ENCODE measurements around the gene AIMP1.

Gene AIMP1

DNA sequence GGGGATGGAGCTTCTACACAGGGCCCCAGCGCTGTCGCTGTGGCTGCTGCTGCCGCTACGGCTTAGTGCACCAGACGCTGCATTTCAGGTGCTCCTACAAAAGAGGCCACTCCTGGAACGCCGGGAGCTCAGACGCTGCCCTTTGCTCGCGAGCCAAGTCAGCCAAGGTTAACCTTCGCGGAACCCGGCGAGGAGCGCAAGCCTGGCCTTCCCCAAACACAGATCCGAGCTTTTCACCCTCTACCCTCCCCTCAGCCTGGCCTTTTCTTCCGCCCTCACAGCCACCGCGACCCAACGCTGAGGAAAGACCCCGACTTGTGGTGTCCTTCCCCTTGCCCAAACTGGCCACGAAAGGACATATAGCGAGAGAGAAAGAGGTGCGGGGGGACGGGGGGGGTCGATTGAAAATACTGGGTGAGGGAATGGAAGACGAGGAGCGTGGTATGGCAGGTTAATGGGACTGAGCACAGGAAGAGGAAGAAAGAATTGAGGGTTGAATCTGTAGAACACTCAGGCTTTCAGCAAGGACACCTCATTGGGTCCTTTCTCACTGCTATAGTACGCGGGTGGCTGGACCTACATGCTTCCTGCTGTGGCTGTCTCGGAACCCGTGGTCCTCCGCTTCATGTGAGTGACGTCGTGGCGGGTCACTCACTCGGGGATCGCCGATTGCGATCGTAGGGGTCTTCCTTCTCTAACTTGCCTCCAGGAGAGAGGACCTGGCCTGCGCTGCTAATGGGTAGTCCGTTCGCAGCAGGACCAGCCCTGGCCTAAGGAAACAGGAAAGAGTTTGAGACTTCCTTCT lies at the start of gene AIMP1, which contains the start of gene TBCK:
Gene AIMP1 (plus strand): TSS at position 583 of the 805 bp plus-strand sequence. CDS start 8,460 bp downstream, outside the sequence.
Gene TBCK (minus strand): TSS at position 242 of the 805 bp plus-strand sequence. CDS start 7,249 bp downstream, outside the sequence.
- peak; percentile 89 for DNase-seq

DNA sequence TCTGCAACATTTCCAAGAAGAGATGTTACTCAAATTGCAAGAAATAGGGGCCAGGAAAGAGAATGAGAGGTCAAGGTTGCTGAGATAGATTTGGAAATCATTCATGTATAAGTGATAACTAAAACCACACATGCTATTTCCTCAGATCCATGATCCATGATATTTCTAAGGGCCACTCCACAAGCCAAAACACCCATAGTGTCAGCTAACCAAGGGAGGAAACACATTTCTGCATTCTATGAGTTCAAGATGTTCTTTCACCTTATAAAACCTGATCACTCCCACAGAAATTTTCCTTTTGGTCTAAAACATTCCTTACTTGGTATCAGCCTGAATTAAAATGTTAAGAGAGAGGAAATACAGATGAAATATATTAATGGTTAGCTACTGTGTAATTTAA lies 47.6 kb upstream of the AIMP1 start:
- DNase-seq: no peak

DNA sequence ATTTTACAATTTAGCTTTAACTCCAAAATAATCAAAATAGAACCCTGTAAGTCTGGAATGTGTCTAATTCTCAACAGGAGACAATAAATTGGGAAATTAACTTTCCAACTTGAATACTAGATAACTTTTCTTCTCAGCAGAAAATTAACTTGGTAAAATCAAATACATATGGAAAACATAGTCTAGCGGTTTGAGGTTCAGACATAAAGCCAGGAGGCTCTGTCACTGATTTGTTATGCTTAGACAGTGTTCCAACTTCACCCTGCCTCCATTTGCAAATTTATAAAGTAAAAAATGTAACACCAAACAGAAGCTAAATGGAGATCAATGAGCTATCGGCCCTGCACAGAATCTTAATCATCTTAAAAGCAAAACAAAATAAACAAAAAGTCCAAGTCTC lies 46.6 kb upstream of the AIMP1 start:
- no peak for DNase-seq

DNA sequence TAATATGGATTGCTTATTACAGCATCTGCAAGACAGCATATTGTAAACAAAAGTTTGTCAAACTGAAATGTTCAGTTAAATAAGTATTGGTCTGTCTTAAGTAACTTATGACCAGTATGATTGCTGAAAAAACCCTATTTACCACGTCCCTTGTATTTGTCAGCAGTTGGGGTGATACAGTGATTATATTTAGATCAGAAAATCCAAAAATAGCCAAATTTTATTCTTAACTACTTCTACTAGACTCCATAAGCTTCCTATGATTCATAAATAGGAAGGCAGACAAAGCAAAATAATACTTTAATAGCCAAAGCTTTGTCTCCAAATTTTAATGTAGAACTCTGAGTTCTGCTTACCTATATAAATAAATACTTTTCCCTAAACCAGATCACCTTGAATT lies 45.6 kb upstream of the AIMP1 start:
- no peak for DNase-seq

DNA sequence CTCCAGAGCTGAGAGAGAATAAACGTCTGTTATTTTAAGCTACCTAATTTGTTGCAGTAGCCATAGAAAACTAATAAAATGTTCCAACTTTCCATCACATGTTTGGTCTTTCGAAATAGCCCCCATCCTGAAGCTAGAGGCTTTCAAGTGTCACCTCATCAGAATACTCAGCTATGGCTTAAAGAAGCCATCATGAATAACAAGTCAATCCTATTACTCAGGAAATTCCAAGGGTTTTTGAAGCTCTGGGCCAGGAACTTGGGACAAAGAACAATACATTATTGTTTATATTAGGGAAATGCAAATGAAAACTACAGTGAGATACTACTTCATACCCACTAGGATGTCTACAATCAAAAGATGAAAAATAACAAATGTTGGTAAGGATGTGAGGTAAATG lies 42.5 kb upstream of the AIMP1 start:
- DNase-seq: peak; percentile 45

DNA sequence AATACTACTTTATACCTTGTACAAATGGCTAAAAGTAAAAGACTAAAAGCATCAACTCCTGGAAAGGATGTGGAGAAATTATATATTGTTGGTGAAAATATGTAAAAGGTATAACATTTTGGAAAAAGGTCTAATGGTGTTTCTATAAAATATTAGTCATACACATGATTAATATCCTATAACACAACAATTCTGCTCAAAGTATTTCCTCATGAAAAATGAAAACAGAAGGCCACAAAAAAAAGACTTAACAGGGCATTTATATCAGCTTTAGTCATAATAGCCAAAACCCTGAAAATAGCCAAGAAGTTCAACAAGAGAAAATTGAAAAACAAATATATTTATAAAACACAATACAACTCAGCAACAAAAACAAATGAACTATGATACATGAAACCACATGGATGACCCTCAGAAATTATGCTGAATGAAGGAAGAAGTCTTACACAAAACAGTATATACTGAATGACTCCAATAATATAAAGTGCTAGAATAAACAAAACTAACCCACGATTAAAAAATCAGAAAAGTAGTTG lies 39.1 kb upstream of the AIMP1 start:
- DNase-seq: no peak

DNA sequence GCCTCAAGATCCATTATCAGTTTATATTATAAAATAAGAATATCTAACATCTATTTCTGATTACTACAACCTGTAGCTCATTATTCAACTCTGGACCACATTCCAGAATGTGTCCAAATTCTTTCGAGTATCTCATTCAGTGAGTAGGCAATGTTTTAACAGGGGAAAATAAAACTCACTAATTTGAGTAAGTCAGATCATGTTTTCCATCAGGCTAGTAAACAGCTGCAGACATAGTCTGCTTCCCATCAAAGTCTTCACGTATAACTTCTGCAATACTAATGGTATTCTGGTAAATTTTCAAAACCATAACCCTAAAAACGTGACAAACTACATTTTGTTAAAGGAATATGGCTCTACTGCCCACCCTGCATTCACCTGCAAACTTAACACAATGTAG lies 32.1 kb upstream of the AIMP1 start:
- DNase-seq: no peak

DNA sequence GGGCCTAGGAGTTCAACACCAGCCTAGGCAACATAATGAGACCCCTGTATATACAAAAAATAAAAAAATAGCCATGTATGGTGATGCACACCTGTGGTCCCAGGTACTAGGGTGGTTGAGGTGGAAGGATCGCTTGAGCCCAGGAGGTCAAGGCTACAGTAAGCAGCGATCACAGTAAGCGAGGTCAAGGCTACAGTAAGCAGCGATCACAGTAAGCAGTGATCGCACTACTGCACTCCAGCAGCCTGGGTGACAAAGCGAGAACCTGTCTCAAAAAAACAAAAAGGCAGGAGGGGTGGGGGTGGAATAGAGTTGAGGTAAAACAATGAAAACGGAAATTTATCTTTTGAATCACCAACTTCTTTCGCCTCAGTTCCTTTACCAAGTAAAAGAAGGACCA lies 29.7 kb upstream of the AIMP1 start:
- DNase-seq: no peak

DNA sequence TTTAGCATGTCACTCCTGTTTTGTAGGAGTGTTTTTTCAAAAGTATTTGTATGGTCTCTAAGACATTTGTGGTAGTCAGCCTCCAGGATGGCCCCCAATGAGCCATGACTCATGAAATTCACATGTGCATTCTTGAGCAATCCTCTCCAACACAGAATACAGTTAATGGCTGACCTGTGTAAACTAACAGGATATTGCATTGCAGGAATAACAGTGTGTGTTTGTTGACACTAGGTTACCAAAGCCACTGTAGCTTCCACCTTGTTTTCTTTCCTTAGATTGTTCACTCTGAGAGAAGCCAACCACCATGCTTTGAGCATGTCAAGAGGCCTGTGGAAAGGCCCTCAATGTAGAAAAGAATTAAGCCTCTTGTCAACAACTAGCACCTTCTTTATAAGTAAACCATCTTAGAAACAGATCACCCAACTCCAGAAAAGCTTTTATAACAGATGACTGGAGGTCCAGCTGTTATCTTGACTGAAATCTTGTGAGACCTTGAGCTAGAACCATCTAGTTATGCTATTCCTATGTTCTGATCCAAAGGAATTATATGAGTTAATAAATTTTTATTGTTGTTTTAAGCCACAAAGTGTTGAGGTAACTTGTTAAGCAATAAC lies 28.9 kb upstream of the AIMP1 start:
- peak; percentile 84 for DNase-seq

DNA sequence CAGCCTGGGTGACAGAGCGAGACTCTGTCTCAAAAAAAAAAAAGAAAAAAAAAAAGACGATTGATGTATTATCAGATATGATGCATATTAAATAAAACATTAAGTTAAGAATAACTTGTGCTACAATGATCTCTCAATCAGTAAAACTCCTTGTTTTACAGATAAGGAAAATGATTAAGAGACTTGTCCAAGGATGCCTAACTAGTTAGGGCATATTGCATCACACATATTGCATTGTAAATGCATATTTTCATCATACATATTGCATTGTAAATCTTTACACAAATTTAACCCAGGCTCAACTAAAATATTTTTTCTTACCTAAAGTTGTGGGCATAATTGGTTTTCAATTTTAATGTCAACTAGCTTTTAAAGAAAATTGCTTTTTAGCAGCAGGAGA lies 26.6 kb upstream of the AIMP1 start:
- no peak for DNase-seq

DNA sequence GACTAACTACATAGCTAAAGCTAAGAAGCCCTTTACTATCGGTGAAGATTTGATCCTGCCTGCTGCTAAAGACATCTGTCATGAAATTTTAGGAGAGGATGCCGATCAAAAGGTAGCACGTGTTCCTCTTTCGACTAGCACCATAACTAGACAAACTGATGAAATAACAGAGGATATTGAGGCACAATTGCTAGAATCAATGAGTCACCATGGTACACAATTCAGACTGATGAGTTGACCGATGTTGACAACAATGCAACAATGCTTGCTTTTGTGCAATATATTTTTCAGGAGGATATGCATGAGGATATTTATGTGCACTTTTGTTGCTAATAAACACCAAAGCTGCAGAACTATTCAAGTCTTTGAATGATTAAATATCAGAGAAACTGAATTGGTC lies 24.7 kb upstream of the AIMP1 start:
- DNase-seq: no peak

DNA sequence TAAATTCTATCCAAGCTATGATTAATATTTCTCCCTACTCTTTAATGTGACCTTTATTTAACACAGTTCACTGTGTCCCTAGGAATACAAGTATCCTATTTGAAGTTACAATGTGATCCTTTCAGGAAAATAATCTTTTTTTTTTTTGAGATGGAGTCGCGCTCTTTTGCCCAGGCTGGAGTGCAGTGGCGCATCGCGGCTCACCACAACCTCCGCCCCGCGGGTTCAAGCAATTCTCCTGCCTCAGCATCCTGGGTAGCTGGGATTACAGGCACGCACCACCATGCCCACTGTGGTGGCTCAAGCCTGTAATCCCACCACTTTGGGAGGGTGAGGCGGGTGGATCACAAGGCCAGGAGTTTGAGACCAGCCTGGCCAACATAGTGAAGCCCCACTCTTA lies 22.3 kb upstream of the AIMP1 start:
- no peak for DNase-seq

DNA sequence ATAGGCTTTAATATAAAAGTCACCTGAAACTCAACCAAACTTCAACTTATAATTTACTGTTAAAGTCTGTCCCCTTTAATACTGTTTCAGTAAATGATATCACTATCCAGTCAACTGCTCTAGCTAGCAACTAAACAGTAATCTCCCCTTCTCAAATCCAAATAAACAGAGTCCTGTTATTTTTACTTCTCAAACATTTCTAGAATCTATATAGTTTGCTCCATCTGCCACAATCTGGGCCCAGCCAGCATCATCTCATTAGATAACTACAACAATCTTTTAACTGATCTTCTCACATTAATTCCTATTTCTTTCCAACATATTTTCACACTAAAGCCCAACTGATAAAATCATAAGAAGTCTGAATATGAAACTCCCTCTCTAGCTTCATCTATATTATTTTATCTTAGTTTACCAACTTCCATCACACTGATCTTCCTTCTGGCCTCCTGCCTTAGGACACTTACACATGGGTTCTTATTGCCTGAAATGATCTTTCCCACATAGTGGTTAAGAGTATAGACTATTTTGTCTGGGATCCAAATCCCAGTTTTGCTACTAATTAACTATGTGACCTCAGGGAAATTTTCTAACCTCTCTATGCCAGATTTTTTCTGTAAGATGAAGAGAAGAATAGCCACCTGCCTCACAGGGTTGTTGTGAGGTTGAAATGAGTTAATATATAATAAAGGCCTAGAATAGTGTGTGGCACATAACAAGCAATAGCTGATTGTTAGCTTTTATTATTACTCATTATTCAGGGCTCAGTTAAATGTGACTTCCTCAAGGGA lies 18.9 kb upstream of the AIMP1 start:
- DNase-seq: no peak

DNA sequence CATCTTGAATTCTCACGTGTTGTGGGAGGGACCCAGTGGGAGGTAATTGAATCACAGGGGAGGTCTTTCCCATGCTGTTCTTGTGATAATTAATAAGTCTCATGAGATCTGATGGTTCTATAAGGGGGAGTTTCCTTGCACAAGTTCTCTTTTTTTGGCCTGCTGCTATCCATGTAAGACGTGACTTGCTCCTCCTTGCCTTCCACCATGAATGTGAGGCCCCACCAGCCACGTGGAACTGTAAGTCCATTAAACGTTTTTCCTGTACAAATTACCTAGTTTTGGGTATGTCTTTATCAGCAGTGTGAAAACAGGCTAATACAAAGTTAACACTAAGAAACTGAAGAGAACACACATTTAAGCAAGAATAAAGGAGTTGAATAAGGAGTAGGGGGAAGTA lies 16.4 kb upstream of the AIMP1 start:
- DNase-seq: no peak

DNA sequence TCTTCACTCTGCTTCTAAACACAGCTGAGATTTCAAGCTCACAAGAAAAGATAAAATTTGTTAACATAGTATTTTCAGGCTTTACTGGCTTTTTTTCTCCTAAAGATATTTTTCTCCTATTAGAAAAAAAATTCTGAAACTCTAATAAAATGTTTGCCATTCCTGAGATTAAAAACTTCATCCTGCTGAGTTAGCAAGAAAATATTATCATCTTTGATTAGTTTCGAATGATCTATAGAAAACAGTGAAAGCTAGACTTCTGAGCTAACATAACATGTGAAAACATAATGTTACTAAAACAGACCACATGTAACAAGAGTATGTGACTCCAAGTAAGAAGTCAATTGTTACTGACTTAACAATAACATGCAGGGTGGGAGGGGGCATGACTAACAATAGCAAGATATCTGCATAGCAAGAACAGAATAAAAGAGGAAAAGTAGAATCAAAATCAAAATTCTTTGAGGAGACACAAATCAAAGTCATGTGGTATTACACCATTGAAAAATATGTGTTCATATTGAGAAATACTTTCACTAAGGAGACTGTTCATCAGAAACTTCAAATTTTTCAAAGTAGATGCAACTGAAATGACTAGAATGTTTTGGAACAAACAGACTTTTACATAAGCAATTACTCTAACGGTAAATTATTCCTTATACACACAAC lies 14.8 kb upstream of the AIMP1 start:
- DNase-seq: no peak

DNA sequence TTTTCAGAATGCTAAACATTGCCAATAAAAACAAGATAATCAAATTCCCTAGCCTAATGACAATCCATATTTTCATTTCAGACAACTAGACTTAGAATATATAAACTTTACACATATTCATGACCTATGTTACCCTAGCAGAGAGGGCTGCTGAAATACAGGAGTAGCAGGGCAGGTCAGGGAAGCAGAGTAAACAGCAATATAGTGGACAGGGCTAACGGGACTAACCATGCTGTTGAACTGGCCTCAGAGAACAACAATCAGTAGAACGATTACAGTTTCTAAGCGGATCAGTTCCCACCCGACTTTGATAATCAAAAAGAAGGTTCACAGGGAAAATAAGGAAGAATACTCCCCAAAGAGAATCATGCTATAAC lies 14.3 kb upstream of the AIMP1 start:
- DNase-seq: no peak

DNA sequence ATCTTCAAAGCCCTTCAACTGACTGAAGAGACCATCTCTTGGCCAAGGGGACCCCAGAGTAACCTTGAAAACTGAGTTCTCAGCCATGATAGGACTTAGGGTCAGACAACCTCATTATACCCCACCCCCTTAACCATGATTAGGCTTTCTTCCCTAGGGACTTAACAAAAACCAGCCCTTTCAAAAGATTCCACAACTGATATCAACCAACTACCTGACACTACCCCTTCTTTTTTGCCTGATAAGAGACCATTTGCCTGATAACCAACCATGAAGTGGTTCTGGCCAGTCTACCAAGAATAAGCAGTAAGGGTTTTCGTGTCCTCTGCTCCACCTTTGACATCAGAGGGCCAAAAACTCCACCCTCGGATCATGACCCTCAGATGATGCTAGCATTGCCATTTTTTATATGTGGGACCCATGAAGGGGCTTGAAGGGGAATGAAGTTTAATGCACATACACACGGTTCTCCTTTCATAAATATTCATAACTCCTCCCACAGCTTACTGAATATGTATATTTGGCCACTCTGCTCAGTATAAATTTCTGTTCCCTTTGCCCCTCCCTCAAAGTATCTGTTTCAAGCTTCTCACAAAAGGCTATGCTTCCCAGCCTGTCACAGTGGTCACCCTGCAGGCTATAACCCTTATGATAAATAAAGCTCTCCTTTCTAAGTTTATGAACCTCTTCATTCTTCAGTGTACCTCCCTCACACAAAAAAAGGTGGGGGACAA lies 12.6 kb upstream of the AIMP1 start:
- DNase-seq: no peak

DNA sequence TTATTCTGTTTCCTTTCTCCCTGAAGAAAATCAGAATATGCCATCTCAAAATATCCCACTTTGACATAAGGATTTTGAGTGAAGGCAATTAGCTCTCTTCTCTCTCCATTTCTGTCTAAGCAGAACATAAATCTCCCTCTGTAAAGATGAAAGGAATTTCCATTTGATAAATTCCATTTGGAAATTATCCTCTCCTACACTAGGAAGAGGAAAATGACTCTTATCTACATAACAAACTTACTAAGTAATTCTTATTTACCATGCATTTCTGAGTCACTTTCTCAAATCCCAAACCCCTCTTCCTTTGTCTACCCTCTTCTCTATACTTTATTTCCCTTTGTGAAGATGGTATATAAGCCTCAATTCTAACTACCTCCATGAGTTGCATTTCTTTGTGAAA lies 11.7 kb upstream of the AIMP1 start:
- DNase-seq: no peak

DNA sequence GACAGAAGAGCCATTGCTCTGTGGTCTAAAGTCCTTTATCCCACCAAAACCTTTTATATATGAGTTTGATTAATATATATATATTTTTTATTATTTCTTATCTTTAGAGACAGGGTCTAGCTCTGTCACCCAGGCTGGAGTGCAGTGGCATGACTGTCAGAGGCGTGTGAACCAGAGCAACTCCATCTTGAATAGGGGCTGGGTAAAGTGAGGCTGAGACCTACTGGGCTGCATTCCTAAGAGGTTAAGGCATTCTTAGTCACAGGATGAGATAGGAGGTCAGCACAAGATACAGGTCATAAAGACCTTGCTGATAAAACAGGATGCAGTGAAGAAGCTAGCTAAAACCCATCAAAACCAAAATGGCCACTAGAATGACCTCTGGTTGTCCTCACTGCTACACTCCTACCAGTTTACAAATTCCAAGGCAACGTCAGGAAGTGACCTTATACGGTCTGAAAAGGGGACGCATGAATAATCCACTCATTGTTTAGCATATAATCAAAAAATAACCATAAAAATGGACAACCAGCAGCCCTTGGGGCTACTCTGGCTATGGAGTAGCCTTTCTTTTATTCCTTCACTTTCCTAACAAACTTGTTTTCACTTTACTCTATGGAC lies 10.8 kb upstream of the AIMP1 start:
- DNase-seq: peak; percentile 45

DNA sequence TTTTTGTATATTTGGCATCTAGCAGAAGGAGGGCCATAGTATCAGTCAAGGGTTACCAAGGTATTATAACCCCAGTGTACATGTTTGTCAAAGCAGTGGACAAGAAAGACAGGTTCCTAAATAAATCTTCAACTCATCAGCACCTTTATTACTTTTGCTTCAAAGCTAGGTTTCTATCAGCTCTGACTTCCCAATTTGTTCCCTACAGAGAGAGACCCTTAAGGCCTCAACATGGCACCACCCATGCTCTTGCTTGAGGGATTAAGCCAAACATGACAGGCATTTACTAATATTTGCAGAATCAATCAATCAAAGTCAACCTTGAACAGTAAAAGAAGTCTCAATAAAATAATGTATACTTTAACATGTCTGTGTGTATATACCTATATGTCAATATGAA lies 9.8 kb upstream of the AIMP1 start:
- DNase-seq: no peak

DNA sequence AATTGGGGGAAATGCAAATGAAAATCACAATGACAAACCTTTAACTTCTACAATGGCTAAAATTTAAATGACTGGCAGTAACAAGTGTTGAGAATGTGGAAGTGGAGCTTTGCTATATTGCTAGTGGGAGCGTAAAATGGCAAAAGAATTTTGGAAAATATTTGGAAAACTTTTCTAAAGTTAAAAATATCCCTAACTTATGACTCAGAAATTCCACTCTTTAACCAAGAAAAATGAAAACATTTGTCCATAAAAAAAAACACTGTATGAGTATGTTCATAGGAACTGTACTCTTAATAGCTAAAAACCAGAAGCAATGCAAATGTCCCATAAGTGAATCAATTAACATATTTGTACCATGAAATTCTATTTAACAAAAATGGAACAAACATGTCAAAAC lies 4.0 kb upstream of the AIMP1 start:
- DNase-seq: peak; percentile 66

DNA sequence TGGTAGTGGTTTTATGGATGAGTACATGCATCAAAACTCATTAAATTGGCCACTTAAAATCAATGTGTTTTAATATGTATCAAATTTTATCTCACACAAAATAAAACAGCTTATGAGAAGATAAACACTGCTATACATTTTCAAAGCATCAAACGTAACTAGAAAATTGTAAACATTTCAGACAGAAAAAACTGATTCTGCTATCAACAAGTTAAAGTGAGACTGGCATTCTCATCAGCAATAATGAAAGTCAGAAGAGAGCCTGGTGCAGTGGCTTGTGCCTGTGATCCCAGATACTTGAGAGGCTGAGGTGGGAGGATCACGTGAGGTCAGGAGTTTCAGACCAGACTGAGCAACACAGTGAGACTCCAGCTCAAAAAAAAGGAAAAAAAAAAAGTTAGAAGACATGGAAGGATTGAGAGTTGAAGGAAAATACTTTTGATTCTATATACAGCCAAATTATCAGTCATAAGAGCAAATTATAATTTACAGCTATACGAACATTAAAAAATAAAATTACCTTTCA lies 3.3 kb upstream of the AIMP1 start:
- DNase-seq: no peak
